SIG-M5 treated with dmso at 0.1 percent for 504 hours (cell line): ENCODE data around the gene OSBP2.

ENCODE experiments used
- DNase-seq: peaks from one replicate; lab custom pipeline; 2025; ENCODE audit not compliant: unreplicated experiment; lab: John Stamatoyannopoulos, UW

Gene OSBP2

DNA sequence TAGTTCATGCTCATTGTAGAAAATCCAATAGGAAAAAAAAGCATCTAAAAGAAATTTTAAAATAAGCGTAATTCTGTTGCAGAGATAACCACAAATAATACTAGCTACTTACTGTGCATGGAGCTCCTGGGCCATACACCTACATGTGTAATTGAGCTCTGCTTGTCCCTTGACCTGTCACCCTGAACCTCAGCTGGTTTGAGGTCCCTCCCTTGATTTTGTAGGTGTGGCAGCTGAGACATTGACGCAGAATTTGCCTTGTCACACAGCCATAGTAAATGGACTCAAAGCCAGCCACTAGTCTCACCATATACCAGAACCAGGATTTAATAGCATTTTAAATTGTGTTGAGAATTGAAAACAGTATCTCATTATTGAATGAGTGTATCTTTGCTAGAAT is 138.6 kb downstream of the OSBP2 start:
- no peak for DNase-seq

DNA sequence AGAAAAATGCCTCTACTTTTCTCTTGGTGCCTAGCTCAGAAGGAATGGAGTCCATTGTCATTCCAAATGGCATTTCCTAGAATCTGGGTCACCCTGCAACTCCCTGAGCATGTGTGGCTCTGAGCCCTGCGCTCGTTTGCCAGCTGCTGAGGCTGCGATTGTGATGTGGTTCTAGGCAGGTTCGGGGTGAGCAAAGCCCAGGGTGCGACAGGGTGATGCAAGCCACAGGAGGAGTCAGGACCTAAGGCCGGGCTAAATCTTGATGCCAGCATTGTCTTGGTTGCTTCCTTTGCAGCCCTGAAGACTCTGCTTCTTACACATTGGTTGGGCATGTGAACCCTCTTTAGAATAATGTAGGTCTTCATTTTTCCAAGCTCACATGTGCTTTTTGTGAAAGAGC is 142.9 kb downstream of the OSBP2 start:
- DNase-seq, result no peak

DNA sequence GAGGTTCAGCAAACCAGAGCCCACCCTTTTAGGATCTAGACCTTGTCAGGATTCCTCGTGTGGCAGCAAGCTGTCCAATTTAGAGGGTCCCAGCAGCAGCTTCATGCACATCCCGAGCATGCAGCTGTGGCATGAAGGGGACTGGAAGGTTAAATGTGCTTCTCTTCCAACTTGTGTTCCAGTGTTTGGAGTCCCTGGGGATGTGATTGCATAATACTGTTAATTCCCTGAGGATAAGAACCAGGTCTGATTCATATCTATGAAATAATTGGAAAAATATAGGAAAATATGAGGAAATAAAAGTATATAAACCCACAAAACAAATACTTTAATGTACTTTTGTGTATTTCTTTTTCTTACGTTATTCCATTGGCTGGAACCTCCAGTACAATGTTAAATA is 143.4 kb downstream of the OSBP2 start:
- DNase-seq, result no peak

DNA sequence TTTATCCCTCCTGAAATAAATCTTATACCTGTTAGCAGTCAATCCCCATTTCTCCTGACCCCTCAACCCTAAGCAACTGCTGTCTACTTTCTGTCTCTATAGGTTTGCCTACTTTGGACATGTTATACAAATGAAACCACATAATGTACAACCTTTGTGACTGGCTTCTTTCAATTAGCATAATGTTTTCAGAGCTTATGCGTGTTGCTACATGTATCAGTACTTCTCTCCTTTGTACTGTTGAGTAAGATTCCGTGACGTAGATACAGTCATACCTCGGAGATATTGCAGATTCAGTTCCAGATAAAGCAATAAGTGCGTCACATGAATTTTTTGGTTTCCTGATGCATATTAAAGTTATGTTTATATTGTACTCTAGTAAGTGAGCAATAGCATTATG is 146.6 kb downstream of the OSBP2 start:
- no peak for DNase-seq

DNA sequence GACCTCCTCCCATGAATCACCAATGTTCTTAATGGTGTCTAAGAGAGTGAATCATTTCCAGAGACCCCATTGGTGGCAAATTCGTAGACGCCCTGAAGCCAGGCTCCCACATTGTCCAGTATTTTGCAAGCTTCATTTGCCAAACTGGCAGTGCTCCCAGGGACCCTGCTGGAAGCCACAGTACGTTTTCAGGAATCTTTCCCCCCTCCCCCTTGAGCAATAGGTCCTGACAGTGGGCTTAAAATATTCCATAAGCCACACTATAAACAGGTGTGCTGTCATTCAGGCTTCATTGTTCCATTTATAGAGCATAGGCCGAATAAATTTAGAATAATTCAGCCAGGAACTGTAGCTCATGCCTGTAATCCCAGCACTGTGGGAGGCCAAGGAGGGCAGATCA is 148.6 kb downstream of the OSBP2 start:
- DNase-seq, result no peak

DNA sequence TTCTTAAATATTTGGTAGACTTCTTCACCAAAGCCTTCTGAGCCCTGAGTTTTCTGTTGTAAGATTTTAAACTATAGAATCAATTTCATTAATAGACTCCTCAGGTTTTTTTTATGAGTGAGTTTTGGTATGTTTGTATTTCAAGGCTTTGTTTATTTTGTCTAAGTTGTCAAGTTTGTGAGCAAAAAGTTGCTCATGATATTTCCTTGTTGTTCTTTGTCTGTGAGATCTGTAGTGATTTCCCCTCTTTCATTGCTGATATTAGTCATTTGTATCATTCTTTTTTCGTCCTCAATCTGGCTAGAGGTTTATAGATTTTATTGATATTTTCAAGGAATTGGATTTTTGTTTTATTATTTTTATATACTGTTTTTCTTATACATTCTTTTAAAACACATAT is 152.9 kb downstream of the OSBP2 start:
- DNase-seq, result no peak

DNA sequence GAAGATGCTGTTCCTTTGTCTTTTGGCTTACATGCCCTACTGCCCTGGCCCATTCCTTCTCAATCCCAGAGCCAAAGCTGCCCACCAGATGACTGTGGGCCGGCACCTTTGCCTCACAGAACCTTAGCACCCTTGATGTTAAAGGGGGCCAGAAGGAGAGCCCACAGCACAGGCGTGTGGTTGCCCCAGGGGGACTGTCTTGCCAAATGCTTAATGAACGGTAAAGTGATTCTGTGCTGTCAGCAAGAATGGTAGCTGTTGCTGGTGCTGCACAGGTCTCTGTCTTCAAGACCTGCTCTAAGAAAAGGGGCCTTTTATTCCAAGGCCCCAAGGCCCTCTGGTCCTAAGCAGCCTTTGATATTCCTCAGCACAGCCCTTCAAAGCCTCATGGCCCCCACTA is 160.6 kb downstream of the OSBP2 start:
- DNase-seq, result no peak

DNA sequence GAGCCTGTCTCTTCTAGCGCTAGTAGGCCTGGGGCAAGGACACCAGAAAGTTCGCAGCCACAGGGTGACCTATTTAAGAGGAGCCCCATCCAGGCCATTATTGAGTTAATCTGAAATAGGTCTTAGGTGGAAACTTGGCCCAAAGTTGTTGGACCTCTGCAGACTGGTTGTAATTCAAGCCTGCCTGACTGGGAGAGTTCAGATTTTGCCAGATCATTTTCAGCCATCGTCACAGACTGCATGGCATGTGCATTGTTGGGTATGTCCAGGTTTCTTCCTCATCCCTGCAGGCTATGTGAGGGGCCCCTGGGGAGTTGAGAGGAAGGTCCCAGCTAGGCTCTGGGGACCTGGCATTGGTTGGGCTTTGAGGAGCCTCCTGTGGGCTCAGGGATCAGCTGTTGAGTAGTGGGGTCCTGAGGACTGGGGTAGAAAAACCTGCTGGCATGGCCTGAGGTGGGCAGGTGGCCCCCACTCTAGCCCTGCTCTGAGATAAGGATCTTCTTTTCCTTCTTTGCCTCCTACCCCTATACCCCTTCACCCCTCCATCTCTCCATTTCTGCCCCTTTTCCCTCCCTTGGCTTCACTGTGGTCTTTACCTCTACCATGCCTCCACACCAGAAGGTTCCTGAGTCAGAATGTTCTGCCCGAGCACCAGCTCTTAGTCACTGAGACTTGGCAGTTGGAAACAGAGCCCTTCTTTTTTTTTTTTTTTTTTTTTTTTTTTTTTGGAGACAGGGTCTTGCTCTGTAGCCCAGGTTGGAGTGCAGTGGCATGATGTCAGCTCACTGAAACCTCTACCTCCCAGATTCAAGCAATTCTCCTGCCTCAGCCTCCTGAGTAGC is 161.2 kb downstream of the OSBP2 start:
- no peak for DNase-seq

DNA sequence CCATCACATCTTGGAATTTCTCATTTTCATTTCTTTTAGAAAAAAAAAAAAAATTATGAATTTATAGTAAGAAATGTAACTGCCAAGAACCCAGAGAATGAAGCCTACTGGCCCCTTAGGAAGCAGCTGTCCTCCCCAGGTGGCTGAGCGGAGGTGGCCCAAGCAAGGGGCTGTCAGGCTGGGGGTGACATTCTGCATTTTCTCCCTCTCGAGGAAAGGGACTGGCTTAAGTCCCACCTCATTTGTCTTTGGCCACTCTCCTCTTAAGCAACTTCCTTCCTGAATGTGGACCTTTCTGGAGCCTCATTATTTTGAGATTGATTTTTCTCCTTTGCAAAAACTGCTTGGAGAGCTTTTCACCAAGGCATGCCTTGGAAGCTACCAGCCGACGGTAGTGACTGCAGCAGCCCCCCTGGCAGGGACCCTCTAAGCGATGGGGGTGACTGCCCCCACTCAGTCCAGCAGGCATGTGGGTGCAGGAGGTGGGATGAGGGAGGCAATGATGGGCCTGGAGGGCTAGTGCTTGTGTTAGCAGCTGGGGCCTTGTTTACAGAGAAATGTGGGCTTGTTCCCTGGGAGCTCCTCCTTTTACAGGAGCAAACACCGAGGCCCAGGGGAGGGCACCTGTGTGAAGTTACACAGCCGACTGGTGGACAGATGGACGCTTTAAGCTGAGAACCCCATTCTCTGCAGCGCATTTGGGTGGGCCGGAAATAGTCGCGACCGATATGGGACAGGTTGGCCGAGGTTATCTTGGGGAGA is 162.2 kb downstream of the OSBP2 start:
- no peak for DNase-seq

DNA sequence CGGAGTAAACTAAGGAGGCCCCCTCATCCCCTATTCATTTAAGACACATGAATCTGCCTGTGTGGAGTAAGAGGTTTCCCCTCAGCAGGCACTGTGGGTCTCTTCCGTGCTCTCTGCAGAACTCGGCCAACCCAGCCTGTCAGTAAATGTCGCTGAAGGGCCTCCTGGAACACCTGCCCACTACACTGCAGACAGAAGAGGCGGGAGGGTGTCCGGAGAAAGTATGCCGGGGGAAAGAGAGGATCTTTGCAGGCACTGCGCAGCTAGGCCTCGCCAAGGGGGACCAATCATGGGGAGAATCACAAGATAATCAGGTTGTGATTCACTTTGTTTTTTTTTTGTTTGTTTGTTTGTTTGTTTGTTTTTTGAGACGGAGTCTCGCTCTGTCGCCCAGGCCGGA is 163.1 kb downstream of the OSBP2 start:
- no peak for DNase-seq

DNA sequence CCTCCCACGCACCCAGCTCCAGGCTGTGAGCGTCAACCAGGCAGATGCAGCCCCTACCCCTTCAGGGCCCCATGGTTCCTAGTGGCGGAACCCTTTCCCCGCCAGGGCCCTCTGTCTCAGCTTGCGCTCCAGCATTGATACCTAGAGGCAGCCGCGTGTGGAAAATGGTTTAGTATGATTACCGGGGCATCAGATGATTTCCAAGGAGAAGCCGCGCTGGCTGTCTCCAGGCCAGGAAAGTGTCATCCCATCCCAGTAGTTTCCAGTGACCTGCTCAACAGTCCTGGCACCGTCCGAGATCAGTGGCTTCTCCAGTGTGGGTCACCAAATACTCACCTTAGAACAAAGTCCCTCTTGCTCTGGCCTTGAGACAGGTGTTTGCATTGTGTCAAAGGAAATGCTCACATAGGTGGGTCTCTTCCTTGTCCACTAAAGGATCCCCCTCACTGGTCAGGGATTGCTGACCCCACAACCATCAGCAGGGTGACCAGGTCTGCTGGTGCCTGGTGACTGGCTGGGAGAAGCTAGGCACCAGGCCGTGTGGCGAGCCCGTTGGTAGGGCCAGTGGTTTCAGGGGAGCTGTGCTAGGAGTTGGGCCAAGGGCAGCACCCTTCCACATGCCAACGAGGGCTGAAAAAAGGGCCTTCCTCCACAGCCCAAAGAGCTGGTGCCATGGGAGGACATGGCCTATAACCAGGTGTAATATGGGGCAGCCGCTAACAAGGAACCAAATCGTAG is 164.5 kb downstream of the OSBP2 start:
- no peak for DNase-seq

DNA sequence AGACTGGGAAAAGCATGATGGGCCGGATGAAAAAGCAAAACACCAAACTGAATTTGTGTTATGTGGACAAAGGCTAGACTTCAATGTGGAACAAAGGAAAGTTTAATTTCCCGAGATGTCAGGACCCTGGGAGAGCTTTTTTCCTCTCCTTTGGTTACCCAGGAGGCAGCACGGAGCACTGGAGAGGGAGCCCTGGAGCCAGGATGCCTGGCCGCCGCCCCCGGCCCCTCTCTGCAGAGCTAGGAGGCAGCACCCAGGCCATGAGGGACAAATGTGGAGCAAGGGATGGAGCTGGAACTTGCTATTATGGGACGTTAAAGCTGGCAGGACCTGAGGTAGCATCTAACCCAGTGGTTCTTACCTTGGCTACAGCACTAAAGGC is 165.0 kb downstream of the OSBP2 start:
- no peak for DNase-seq

DNA sequence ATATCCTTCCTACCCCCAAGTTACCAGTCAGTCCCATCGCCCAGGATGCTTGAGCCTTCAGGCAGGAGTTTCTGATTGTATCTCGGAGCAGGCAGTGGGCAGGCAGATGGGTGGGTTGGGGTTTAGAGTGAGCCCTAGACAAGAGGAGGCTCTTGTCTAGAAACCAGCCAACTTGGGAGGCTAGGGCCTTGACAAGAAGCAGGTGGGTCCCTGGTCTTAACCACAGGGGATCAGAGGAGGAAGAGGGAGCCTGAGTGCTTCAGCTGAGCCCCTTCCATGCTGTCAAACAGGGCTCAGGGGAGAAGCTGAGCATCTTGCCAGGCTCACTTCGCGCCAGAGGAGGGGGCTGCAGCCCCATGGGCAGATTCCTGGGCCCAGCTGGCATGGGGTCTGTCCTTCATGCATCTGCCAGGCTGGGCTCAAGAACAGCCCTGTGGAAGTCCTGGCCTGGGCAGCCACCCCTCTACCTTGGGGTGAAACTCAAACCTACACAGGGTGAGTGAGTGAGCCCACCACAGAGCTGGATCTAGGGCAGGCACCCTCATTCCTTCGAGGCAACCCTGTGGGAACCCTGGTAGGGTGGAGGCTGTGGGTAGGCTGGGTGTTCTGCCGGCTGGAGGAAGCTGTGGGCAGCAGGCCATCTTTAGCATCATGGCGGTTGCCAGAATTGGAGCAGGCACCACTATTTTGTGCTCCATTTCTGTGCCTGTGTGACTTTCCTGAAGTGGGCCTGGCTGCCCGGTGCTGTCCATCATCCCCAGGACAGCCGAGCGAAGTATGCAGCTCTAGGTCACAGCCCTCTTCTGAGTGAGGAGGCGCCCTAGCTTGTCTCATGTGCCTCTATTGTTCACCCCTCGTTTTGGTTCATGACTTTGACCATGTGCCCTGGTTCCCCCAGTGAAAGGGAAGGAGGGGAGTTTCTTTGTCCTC is 165.8 kb downstream of the OSBP2 start:
- no peak for DNase-seq

DNA sequence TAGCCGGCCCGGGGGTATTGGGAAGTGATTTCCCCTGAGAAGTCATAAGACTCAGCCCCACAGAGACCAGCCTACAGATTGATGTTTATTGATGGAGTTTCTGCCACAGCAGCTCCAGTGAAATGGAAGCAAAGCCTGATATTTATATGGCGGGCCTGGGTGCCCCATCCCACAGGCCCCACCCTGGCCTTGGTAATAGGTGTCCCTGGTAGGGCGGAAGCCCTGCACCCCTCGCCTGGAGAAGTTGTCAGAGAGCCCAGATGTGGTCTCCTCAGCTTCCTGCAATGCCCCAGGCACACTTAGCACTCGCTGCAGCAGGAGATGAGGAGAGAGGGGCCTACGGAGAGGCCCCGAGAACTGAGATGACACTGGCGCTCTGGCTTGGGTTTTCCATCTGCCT is 166.5 kb downstream of the OSBP2 start:
- no peak for DNase-seq

DNA sequence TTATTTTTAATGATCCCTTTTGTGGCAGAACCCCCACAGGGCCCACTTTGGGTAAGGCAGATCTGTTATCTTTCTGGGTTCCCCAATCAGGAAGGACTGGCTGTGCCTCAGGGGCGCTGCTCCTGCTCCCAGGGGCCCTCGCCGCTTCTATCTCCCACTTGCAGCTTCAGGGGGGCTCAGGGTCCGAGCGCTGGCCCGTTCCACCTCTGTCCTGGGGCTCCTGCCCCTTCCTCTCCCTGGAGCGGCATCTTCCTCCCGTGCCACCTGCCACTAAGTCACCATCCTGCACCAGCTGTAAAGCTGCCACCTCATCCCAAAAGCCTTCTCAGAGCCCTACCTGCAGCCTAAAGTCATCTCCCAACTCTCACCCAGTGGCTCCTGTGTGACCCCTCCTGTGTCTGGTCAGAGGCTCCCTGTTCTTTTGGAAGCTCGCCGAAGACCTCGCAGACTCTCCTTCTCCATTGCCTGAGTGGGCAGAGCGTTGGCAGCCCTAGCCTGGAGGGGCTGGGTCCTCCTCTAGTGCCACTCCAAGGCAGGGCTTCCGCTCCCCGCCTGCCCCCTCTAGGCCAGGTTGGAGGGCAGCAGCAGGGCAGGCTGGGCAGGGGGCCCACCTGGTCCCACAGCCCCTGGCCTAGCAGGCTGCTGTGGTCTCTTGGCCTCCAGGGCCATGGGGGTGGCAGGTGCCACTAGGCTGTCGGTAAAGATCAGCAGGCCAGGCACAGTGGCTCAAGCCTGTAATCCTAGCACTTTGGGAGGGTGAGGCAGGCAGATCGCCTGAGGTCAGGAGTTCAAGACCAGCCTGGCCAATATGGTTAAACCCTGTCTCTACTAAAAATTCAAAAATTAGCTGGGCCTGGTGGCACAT is 167.2 kb downstream of the OSBP2 start:
- DNase-seq, result no peak

DNA sequence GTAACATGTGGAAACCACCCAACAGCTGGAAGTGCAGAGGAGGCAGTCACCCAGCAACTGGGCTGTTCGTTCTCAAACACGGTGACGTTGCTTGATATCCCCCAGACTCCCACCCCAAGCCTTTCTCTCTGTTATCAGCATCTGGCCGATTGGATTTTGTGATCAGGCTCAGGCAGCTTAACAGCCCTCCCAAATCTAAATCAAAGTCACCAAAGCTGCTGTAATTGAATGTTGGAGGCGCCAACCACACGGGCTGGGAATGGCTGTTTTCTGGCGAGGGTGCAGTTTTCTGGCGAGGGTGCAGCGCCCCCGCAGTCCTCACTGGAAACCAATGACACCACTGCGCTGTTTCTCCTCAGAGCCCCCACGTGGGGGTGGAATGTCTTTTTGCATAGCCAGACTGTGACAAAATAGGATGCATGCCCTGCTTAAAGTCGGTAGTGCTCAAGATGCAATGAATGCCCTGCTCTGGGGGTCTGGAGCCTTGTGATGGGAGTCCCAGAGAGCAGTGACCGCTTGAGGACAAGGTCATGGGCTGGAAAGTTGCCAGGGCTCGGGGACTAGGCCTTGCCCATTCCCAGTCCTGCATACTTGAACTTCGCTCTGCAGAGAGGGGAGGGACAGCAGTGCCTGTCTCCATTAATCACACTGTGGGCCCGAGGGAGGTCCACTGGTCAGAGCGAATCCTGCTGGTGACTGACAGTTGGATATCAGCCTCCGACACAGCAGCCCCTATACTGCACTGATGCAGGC is 168.6 kb downstream of the OSBP2 start:
- DNase-seq, result no peak

DNA sequence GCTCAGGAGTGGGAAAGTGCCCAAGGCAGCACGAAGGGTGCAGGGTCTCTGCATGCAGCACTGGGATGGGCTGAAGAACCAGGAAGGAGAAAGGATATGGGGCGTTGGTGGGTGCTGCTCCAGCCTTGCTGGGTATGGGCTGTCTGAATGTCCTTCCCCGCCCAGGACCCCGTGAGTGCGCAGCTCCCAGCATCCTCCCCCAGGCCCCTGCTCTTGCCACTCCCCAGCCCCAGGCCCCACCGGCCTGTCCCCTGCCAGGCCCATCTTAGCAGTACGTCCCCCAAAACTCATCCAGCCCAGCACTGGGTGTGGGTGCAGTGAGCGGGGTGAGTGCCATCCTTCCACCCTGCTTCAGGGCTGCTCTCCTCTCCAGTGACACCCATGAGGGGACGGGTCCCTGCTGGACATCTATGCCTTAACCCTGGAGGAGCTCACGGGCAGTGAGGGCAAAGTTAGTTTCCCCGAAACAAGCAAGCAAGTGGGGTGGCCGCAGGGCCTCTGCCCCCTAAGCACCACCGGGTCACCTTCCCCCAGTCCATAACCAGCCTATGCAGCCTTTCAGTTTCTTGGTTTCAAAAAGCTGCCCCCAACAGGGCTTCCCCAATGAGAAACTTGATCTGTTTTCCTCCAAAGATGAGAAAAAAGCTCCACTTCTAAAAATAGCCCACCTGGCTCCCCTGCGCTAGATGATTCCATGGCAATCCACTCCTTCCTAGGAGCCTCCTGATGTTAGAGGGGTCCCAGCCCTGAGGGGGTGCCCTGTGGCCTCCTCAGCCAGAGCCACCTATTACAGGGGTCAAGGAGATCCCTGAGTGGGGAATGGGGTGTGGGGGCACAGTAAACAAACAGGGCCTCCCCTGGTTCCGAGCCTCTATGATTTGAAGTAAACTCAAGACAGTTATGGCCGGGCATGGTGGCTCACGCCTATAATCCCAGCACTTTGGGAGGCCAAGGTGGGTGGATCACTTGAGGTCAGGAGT is 170.1 kb downstream of the OSBP2 start:
- no peak for DNase-seq

DNA sequence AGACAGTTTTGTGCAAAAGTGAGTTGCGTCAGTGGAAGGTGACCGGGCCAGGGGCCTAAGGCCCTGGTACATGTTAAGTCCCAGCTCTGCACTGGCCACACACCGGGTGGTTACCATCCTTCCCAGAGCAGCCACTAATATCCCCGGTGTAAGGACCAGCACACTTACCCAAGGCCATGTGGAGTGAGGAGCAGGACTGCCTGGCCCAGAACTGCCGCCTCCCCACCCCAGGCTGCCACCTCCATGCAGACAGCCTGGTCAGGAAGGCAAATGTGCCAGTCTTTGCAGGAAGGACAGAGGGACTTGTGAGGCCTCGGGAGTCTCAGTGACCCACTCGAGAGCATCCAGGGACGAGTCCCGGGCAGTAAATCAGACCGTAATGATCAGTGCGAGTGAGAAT is 171.0 kb downstream of the OSBP2 start:
- no peak for DNase-seq
